Right kidney (tissue), 9 donors: ENCODE data around the gene FUCA1.
A peak's percentile ranks its signal among the peaks of the same experiment; 100 is the strongest.
"Not testable (repeated sequence)": the region's sequence is repeated elsewhere in the genome, so short reads cannot be mapped to it uniquely, and the experiment has no call there.

Source experiments
- DNase-seq: peaks from one replicate; pipeline ENCODE4 v3.0.0-alpha.2; 2016
- long read RNA-seq, 8 donors: transcript quantifications; one replicate each; lab custom pipeline, GENCODE V29; 2026

Gene FUCA1
- long read RNA-seq, donor 1, transcript FUCA1-201 (8 exons, 2,047 nt), result major isoform, 10 of 10 reads
- long read RNA-seq, donor 1, partial matches to known transcripts, result 0 of 10 reads
- long read RNA-seq, donor 1, other reads (novel, unspliced or antisense), result 0 of 10 reads
- long read RNA-seq, donor 2, transcript FUCA1-201 (8 exons, 2,047 nt), result major isoform, 11 of 11 reads
- long read RNA-seq, donor 2, partial matches to known transcripts, result 0 of 11 reads
- long read RNA-seq, donor 2, other reads (novel, unspliced or antisense), result 0 of 11 reads
- long read RNA-seq, donor 3, transcript FUCA1-201 (8 exons, 2,047 nt), result major isoform, 9 of 9 reads
- long read RNA-seq, donor 3, partial matches to known transcripts, result 0 of 9 reads
- long read RNA-seq, donor 3, other reads (novel, unspliced or antisense), result 0 of 9 reads
- long read RNA-seq, donor 4, transcript FUCA1-201 (8 exons, 2,047 nt), result major isoform, 13 of 13 reads
- long read RNA-seq, donor 4, partial matches to known transcripts, result 0 of 13 reads
- long read RNA-seq, donor 4, other reads (novel, unspliced or antisense), result 0 of 13 reads
- long read RNA-seq, donor 5, transcript FUCA1-201 (8 exons, 2,047 nt), result major isoform, 16 of 16 reads
- long read RNA-seq, donor 5, partial matches to known transcripts, result 0 of 16 reads
- long read RNA-seq, donor 5, other reads (novel, unspliced or antisense), result 0 of 16 reads
- long read RNA-seq, donor 6, transcript FUCA1-201 (8 exons, 2,047 nt), result major isoform, 12 of 21 reads
- long read RNA-seq, donor 6, partial matches to known transcripts, result 9 of 21 reads
- long read RNA-seq, donor 6, other reads (novel, unspliced or antisense), result 0 of 21 reads
- long read RNA-seq, donor 7, transcript FUCA1-201 (8 exons, 2,047 nt), result major isoform, 27 of 36 reads
- long read RNA-seq, donor 7, partial matches to known transcripts, result 9 of 36 reads
- long read RNA-seq, donor 7, other reads (novel, unspliced or antisense), result 0 of 36 reads
- long read RNA-seq, donor 8, transcript FUCA1-201 (8 exons, 2,047 nt), result major isoform, 13 of 13 reads
- long read RNA-seq, donor 8, partial matches to known transcripts, result 0 of 13 reads
- long read RNA-seq, donor 8, other reads (novel, unspliced or antisense), result 0 of 13 reads

GRCh38 chr1:23867895-23868556 lies at the start of gene FUCA1:
FUCA1 (minus strand) TSS chr1:23868290; CDS start chr1:23868286, 4 bp downstream.
- peak; percentile 90 for DNase-seq

GRCh38 chr1:23916209-23917131 lies 48.4 kb upstream of the FUCA1 start:
- DNase-seq, result peak; percentile 50

GRCh38 chr1:23915466-23915865 lies 47.4 kb upstream of the FUCA1 start:
- DNase-seq, result no peak

- no peak for DNase-seq
Observed at GRCh38 chr1:23914921-23915320, 46.8 kb upstream of the FUCA1 start.

GRCh38 chr1:23913212-23913880 lies 45.3 kb upstream of the FUCA1 start, which contains the start of gene CNR2:
CNR2 (minus strand) TSS chr1:23913362; CDS start chr1:23875617, 37,745 bp downstream.
- no peak for DNase-seq

GRCh38 chr1:23911921-23912320 lies 43.8 kb upstream of the FUCA1 start:
- DNase-seq, result no peak

GRCh38 chr1:23910553-23911246 lies 42.6 kb upstream of the FUCA1 start:
- DNase-seq, result no peak

- DNase-seq, result no peak
Observed at GRCh38 chr1:23910144-23910543, 42.1 kb upstream of the FUCA1 start.

- DNase-seq, result no peak
Observed at GRCh38 chr1:23909412-23909811, 41.3 kb upstream of the FUCA1 start.

- DNase-seq, result no peak
Observed at GRCh38 chr1:23908453-23909341, 40.6 kb upstream of the FUCA1 start.

- no peak for DNase-seq
Observed at GRCh38 chr1:23906731-23907130, 38.6 kb upstream of the FUCA1 start.

- DNase-seq, result no peak
Observed at GRCh38 chr1:23905461-23906025, 37.5 kb upstream of the FUCA1 start.

GRCh38 chr1:23904748-23905357 lies 36.8 kb upstream of the FUCA1 start:
- no peak for DNase-seq

GRCh38 chr1:23903754-23904153 lies 35.7 kb upstream of the FUCA1 start:
- no peak for DNase-seq

- peak; percentile 61 for DNase-seq
Observed at GRCh38 chr1:23902321-23903278, 34.5 kb upstream of the FUCA1 start.

- not testable (repeated sequence) for DNase-seq
Observed at GRCh38 chr1:23900017-23900416, 31.9 kb upstream of the FUCA1 start.

- DNase-seq, result no peak
Observed at GRCh38 chr1:23899070-23899469, 31.0 kb upstream of the FUCA1 start.
